GM21381 (cell line): ENCODE measurements around the gene NSMCE3.

ENCODE experiments used
- ATAC-seq: cut with Tn5 transposase; IDR thresholded peaks from one replicate; pipeline ENCODE4 v1.9.1; 2021; ENCODE audit warnings: mild to moderate bottlenecking, moderate library complexity; ENCODE audit not compliant: unreplicated experiment

Gene NSMCE3

GRCh38 chr15:29223640-29224039 is 46.0 kb downstream of the NSMCE3 start:
- ATAC-seq, result no peak

GRCh38 chr15:29222129-29222853 is 47.3 kb downstream of the NSMCE3 start:
- ATAC-seq, result no peak

- no peak for ATAC-seq
These were observed 48.8 kb downstream of the NSMCE3 start for GRCh38 chr15:29220852-29221251.

GRCh38 chr15:29216955-29217354 is 52.7 kb downstream of the NSMCE3 start:
- ATAC-seq, result no peak
